Peyer's patch (tissue), 4 donors: ENCODE results near the gene EEF1AKMT3.

ENCODE experiments used
- POLR2A ChIP-seq, 2 donors: fragments of 450-650 bp; IDR thresholded peaks; one replicate each; pipeline ENCODE4 v1.5.1; 2017; ENCODE audit warnings: antibody characterized with exemption in 2 of 2, mild to moderate bottlenecking in 2 of 2, moderate library complexity in 2 of 2
- TF ChIP-seq, protein P1 (sequence below), 6 experiments: fragments of 450-650 bp in 4 of 6; fragments of 200-600 bp in 2 of 6; sonication (generic) in 1 of 6; IDR thresholded peaks; one replicate each; pipeline ENCODE4 v1.5.1; 2017 to 2019; ENCODE audit warnings: antibody characterized with exemption in 6 of 6, mild to moderate bottlenecking in 3 of 6, moderate library complexity in 1 of 6

DNA sequence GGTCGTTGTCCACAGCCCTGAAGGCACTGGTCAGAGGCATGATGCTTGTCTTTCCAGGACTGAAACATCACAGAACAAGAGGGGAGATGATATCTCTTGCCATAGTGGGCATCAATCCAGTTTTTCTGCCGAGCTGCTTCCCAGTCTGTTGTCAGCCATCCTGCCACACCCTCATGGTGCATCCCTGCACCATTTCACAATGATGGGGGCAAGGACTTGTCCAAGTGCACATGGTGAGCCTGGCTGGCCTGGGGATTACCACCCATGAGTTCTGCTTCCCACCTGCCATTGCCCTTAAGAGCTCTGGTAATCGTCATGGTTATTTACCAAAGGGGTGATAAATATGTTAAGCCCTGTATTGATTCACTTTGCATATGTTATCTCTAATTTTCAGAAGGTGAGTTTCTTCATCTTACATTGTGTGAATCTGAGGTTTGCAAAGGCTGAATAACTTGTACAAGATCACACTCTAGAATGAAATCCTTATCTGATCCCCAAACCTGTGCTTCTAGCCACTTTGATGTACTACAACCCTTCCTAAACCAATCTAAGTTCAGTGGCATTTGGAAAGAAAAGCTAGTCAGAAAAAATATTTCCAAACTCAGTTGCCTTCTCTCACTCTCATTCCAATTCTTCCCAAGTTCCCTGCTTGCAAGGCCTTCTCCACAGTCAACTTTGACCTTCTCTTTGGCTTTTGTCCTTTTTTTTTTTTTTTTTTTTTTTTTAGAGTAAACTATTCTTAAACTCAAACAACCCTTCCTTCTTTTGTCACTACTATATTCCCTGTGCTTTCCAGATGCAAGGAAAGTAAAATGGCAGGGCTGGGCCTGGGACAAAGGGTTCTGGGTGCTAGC is 43.8 kb downstream of the EEF1AKMT3 start:
- TF ChIP-seq, protein P1, sequence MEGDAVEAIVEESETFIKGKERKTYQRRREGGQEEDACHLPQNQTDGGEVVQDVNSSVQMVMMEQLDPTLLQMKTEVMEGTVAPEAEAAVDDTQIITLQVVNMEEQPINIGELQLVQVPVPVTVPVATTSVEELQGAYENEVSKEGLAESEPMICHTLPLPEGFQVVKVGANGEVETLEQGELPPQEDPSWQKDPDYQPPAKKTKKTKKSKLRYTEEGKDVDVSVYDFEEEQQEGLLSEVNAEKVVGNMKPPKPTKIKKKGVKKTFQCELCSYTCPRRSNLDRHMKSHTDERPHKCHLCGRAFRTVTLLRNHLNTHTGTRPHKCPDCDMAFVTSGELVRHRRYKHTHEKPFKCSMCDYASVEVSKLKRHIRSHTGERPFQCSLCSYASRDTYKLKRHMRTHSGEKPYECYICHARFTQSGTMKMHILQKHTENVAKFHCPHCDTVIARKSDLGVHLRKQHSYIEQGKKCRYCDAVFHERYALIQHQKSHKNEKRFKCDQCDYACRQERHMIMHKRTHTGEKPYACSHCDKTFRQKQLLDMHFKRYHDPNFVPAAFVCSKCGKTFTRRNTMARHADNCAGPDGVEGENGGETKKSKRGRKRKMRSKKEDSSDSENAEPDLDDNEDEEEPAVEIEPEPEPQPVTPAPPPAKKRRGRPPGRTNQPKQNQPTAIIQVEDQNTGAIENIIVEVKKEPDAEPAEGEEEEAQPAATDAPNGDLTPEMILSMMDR (IDR thresholded peaks at IDR 0.05) = no peak
- no peak for TF ChIP-seq POLR2A (IDR thresholded peaks at IDR 0.05)
